RPMI7951 (cell line): ENCODE results near the gene ARMCX5. TPM values are rescaled to one million over a fixed set of nuclear protein-coding genes. Genes with fewer than 3 reads are reported as not detected.
A peak's percentile ranks its signal among the peaks of the same experiment; 100 is the strongest.

ENCODE experiments used
- DNase-seq: peaks from one replicate; pipeline ENCODE4 v3.0.0-alpha.2; 2012; ENCODE audit warnings: low read depth
- total RNA-seq: library from RNA; depleted of rRNA; stranded (reverse); fragments of >200 nt; shearing (Covaris generic); gene quantifications from 2 replicates; pipeline ENCODE4 v1.2.3, GENCODE V29; 2014; rRNA removed

Gene ARMCX5
- 9.1 and 12.1 TPM in 2 replicates for total RNA-seq

DNA sequence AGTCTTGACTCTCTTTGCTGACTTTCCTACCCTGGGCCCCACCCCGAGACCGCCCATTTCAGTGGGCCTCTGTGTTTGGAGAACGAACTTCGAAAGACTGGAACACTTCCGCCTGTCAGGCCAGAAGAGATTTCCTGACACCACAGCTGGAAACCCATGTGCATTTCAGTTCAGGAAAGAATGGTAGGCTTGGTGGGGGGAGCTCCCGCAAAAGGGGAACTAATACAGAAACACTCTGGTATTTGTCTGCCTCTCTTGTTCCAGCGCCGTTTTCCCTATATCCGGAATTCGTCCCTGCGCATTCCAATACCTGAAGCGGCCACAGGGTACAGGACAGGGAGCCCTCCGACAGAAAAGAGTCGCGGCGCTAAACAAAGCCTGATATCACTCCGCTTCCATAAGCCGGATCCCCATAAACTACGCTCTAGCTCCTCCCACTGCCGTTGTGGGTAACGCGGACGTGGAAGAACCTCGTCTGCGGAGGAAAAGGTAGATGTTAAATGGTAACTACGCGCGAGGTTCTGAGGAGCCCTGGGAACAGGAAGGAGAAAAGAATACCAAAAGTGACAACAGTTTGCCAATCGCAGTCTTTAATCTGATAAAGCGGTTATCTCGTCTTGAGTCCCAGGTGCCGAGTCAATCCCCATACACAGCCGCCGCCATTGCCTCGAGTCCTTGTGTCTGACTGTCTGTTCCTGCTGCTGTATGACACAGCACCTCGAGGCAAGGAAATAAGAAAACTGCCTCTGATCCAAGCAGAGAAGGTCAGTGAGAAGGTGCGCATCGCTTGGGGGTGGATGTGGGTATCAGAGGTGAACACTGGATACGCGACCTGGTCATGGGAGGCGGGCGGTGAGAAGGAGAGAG, at the start of gene ARMCX5:
Gene ARMCX5, plus strand, starts transcription at position 432 of the 867 bp plus-strand sequence. CDS start 2,627 bp downstream, outside the sequence.
- DNase-seq = peak; percentile 82

DNA sequence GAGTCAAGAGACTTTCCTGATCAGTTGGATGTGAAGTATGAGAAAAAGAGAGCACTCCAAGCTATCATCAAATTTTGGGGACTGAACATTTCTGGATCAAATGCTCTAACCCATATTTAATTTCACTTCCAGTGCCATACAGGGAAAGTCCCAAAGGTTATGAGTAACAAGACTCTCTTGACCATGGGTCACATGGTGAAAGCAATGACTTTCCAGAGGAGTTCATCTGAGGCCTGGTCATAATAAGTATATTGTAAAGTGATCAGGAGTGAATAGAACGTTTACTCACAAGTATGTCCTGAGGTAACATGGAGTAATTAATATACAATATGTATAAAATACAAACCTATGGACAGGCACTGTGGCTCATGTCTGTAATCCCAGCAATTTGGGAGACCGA, 40.7 kb upstream of the ARMCX5 start:
- no peak for DNase-seq

DNA sequence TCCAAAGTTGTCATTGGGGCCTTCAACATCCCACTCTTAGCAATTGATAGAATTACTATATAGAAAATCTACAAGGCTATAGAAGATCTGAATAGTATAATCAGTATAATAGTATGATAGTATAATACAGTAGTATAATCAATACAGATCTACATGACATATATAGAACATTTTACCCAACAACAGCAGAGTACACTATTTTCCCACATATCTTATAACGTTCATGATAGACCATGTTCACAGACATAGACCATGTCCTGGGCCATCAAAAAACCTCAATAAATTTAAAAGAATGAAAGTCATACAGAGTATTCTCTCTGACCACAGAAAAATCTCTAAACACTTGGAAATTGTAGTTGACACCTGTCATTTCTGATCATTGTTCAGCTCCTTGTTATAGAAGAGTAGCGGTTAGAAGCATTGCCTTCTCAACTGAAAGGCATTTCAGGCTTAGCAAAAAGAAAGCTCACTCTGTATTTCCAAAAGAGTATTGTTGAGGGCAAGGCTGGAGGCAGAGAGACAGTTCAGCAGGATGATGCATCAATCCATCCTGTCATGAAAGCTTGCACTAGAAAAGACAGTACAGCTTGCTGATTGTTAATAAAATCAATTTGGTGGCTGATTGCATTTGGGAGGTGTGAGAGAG, 38.8 kb upstream of the ARMCX5 start:
- DNase-seq = no peak

DNA sequence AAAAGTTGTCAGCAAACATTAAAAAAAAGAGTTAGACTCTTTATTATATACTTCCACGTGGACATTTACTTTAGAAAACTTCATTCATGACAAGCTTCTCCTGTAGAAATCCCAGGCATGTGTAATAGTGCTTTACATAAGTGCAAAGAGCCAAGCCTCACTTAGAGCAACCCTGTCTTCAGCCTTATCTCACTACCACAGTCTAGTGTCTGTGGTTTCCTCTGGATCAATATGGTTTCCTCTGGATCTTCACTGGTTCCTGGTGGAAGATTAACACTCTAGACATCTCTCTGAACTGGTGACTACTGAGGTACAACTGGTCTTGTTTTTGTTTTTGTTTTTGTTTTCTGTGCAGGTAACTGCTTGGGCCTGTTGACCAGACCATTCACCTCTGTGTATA, 18.4 kb upstream of the ARMCX5 start:
- no peak for DNase-seq

DNA sequence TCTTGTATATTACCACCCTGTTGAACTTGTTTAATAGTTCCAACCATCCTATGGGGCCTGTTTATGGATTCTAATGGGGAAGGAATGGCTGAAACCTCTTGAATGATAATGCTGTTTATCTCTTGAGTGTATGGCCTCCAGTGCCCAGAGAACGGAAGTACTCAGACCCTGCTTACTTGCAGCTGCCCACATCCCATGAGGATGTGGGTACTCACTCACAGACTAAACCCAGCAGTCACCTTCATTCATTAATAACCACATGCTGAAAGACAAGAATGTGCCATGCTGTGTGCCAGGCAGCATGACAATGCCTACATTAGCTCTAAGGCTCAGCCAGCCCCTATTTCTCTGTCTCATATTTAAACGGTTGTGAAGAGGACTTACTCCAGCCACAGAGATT, 5.9 kb upstream of the ARMCX5 start:
- no peak for DNase-seq

DNA sequence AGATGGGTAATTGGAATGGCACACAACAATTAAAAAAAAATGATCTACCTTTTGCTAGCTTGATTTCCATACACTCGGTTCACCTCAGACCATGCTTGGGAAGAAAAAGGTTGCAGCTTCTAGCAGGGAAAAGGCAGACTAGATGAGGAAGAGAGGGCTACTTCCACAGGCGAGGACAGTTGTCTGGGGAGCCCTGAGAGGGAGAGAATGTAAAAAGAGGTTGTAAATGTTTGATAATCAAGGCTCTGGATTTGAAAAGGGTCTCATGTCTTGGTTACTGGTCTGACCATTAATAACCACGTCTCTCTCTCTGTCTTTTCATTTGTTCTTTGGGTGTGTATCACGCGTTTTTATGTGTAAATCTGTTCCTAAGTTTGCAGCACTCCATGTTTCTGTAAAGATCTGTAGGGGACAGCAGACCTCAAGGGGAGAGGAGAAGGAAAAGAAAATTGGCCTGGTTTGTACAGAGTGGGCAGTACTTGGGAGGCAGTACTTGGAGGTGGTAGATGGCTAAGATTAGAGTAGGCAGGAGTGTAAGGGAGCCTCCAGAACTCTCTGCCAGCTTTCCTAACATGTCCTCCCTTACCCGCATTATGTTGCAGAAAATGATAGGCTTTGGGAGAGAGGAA, 750 bp downstream of the ARMCX5 start:
- DNase-seq = peak; percentile 22

DNA sequence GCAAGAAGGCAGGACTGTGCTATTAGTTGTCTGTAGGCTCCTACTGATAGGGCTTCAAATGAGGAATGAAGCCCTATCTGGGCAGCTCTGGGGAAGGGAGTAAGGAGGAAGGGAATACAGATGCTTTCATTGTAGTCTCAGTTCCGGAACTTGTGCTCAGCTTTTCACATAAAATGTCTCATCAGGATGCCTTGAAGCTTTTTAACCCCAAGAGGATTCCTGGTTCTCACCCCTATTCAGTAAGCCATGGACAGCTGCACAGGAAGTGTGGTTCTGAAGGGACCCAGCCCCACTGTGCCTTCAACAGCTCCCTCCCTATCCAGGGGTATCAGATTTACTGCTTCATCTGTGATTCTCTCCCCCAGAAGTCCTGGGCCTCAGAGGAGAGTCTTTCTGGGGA, 5.0 kb downstream of the ARMCX5 start:
- peak; percentile 18 for DNase-seq

DNA sequence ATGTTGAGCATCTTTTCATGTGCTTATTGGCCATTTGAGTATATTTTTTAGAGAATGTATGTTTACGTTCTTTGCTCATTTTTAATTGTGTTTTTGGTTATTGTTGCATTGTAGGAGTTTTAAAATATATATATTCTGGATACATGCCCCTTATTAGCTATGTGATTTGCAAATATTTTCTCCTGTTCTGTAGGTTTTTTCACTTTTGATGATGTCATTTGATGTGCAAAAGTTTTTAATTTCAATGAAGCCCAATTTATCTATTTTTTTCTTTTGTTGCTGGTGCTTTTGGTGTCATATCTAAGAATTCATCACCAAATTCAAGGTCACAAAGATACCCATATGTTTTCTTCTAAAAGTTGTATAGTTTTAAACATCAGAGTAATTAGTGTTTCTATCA, 6.8 kb downstream of the ARMCX5 start:
- no peak for DNase-seq

DNA sequence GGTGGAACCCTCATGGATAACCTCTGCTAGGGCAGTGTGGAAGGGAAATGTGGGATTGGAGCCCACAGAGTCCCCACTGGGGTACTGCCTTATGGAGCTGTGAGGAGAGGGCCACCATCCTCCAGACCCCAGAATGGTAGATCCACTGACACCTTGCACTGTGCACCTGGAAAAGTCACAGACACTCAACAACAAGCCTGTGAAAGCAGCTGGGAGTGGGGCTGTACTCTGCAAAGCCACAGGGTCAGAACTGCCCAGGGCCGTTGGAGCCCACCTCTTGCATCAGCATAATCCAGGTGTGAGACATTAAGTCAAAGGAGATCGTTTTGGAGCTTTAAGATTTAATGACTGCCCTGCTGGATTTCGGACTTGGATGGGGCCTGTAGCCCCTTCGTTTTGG, 11.6 kb downstream of the ARMCX5 start:
- DNase-seq = no peak

DNA sequence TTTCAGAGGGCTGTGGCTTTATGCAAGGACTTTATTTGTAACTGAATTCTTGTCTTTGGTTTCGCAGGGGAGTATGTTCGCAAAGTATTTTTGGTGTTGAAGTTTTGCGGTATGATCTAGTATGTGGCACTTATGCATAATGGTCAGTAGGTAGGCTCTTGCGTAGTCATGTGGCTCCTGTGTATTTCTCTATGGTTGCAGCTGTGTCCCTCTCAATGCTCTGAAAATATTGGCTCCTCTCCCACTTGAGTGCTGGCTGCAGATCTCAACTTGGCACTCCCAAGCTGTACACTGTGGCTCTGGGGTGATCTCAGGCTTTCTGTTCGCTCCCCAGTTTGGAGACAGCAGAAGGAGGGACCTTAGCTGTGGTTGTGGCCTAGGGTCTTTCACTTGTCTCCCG, 24.8 kb downstream of the ARMCX5 start:
- no peak for DNase-seq

DNA sequence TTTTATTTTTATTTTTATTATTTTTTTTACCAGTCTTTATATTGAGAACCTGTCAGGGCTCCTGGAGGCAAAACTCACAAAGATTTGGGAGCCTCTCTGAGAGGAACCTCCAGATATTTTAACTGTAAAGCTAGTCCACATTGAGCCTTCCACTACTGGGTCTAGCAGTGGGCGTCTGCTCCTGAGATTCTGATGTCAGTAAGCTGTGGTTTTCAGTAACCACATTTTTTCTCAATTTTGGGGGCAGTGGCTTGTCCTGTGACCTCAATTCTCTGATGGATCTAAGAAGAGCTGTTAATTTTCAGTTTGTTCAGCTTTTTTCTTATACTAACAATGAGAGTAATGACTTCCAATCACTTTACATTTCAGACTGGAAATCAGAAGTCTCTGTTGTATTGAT, 28.3 kb downstream of the ARMCX5 start:
- no peak for DNase-seq

DNA sequence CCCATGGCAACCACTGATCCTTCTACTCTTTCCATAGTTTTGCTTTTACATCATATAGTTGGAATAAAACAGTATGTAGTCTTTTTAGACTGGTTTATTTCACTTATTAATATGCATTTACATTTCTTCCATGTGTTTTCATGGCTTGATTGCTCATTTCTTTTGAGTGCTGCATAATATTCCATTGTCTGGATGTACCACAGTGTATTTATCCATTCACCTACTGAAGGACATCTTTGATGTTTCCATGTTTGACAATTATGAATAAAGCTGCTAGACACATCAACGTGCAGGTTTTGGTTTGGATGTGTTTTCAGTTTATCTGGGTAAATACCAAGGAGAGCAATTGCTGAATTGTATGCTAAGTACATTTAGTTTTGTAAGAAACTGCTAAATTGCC, 38.2 kb downstream of the ARMCX5 start:
- no peak for DNase-seq

DNA sequence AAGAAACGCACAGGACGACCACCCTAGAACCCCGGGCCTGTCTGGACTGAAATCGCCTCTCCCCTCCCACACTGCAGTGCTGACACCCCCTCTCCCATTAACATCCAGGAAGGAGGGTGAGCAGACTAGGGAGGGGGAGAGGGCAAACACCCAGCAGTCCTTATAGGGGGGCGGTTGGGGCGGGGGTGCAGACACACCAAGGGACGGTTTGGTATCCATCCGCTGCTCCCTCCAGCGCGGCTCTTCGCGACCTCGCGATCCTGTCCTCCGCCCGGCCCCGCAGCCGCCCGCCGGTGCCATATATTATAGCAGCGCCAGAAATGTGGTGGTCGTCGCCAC, 51.6 kb downstream of the ARMCX5 start:
- DNase-seq = no peak

DNA sequence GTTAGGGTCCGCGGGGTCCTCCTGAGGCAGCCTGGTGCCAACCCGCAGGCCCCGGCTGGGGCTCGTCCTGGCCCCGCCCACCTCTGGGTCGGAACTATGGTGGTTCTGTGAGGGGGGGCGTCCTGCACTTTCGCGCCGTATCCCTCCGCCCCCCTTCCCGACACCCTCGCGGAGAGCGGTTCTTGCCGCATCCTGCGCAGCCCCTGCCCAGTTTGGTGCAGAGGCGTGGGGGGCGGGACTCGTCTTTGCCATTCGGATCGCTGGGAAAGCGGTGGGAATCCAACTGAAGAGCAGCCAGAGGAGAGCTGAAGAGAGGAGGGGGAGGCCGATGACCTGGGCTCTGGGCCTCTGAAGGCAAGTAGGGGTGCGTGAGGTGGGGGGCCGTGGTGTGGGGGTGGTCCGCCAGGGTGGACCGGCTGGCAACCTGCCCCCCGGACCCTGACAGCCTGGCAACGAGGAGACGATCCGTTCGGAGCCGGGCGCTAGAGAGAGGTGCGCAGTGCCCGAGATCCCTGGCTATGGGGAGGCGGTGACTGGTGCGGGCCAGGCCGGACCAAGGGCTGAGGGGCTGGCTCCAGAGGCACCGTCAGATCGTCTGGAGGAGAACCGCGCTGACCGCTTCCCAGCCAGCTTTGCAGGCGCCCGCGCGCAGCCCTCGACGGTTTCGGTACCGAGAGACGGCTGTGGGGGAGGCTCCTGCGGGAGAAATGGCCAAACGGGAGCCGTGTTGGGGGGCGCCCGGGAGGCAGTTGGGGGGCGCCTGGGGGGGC, 52.1 kb downstream of the ARMCX5 start, which contains the start of gene GPRASP1:
Gene GPRASP1, plus strand, starts transcription at position 242 of the 770 bp plus-strand sequence. CDS start 2,431 bp downstream, outside the sequence.
- DNase-seq = no peak

DNA sequence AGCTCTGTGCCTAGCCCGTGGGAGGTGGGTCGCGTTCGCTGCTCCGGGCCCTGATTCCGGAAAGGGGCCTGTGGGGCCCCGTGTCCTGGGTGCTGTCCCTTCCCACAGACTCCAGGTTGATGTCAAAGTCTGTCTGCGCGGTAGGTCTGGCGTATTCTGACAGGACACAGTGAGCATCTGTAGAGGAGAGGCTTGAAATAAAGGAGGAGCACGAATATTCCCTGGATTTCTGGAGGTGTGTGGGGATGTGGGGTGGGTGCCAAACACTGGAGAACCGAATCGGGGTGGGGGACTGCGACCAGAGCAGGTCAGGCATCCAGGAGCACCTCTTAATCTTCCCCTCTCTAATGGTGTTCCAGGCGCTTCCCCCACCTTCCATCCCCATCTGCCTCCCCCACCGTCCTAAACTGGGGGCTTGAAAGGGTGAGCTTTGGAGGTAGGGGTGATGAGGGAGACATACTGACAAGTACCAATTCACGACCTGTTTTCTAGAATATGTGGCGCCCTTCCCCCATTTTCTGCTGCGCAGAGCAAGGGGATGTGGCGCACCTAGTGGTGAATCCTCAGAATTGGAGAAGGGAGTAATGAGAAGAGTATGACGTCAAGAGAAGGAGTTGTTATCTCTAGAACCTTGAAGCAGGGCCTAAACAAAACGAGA, 52.8 kb downstream of the ARMCX5 start:
- DNase-seq = no peak

Other genes with a start within 250 kb of the ARMCX5 start
- gene NXF2B, start 159.5 kb upstream of the ARMCX5 start, total RNA-seq = not detected in 2 replicates
- not detected in 2 replicates for gene TCP11X2, start 127.7 kb upstream of the ARMCX5 start, total RNA-seq
- gene TMSB15A, start 82.8 kb upstream of the ARMCX5 start, total RNA-seq = 27.1 and 39.8 TPM in 2 replicates
- 0.20 and 0.36 TPM in 2 replicates for gene GPRASP1, start 52.0 kb downstream of the ARMCX5 start, total RNA-seq
- 6.2 and 6.6 TPM in 2 replicates for gene GPRASP2, start 112.9 kb downstream of the ARMCX5 start, total RNA-seq
- 1.2 and 1.3 TPM in 2 replicates for gene GPRASP3, start 121.2 kb downstream of the ARMCX5 start, total RNA-seq